IPS-11a (cell line): Measurements from ENCODE around the gene FRMPD2.

Experiments used
- H3K4me3 ChIP-seq: one replicate; pipeline ENCODE4 v1.5.1; 2013; ENCODE audit warnings: low read depth, low read length, control low read depth

Gene FRMPD2

GRCh38 chr10:48274636-48275035 lies at the start of gene FRMPD2:
FRMPD2 (minus strand) TSS chr10:48274696; CDS start chr10:48274567, 129 bp downstream.
- H3K4me3 ChIP-seq, result no peak within 1 kb of the TSS

GRCh38 chr10:48322017-48322416 lies 47.5 kb upstream of the FRMPD2 start:
- no peak overlapping the region for H3K4me3 ChIP-seq

- no peak overlapping the region for H3K4me3 ChIP-seq
Observed at GRCh38 chr10:48317321-48317990, 43.0 kb upstream of the FRMPD2 start.

- no peak overlapping the region for H3K4me3 ChIP-seq
Observed at GRCh38 chr10:48316236-48316635, 41.7 kb upstream of the FRMPD2 start.

GRCh38 chr10:48314107-48314506 lies 39.6 kb upstream of the FRMPD2 start:
- H3K4me3 ChIP-seq, result no peak overlapping the region

- H3K4me3 ChIP-seq, result no peak overlapping the region
Observed at GRCh38 chr10:48309711-48310226, 35.3 kb upstream of the FRMPD2 start.

GRCh38 chr10:48307711-48308018 lies 33.2 kb upstream of the FRMPD2 start:
- peak overlapping the region; percentile 84 for H3K4me3 ChIP-seq

GRCh38 chr10:48306870-48307710 lies 32.6 kb upstream of the FRMPD2 start:
- peak overlapping the region; percentile 84 for H3K4me3 ChIP-seq

- peak within 1 kb of the TSS; percentile 84 for H3K4me3 ChIP-seq
Observed at GRCh38 chr10:48306265-48306869, 31.9 kb upstream of the FRMPD2 start, which contains the start of gene MAPK8. MAPK8 (plus strand) TSS chr10:48306677; CDS start chr10:48401661, 94,984 bp downstream.

GRCh38 chr10:48305905-48306264 lies 31.4 kb upstream of the FRMPD2 start:
- no peak overlapping the region for H3K4me3 ChIP-seq

- H3K4me3 ChIP-seq, result no peak overlapping the region
Observed at GRCh38 chr10:48302515-48303476, 28.3 kb upstream of the FRMPD2 start.

- H3K4me3 ChIP-seq, result no peak overlapping the region
Observed at GRCh38 chr10:48300556-48300955, 26.1 kb upstream of the FRMPD2 start.

- no peak overlapping the region for H3K4me3 ChIP-seq
Observed at GRCh38 chr10:48299692-48300091, 25.2 kb upstream of the FRMPD2 start.

- no peak overlapping the region for H3K4me3 ChIP-seq
Observed at GRCh38 chr10:48299066-48299465, 24.6 kb upstream of the FRMPD2 start.

GRCh38 chr10:48296576-48297098 lies 22.1 kb upstream of the FRMPD2 start:
- no peak overlapping the region for H3K4me3 ChIP-seq

GRCh38 chr10:48294431-48294830 lies 19.9 kb upstream of the FRMPD2 start:
- H3K4me3 ChIP-seq, result no peak overlapping the region

- H3K4me3 ChIP-seq, result no peak overlapping the region
Observed at GRCh38 chr10:48292616-48293015, 18.1 kb upstream of the FRMPD2 start.

GRCh38 chr10:48291190-48291589 lies 16.7 kb upstream of the FRMPD2 start:
- H3K4me3 ChIP-seq, result no peak overlapping the region

GRCh38 chr10:48290286-48290685 lies 15.8 kb upstream of the FRMPD2 start:
- no peak overlapping the region for H3K4me3 ChIP-seq

GRCh38 chr10:48289501-48290238 lies 15.2 kb upstream of the FRMPD2 start:
- no peak overlapping the region for H3K4me3 ChIP-seq
